IPS-18c (cell line): ENCODE measurements around the gene POR.

Experiments used
- H3K4me3 ChIP-seq: 2 replicates; pipeline ENCODE4 v1.7.0; 2013; ENCODE audit warnings: low read depth, mild to moderate bottlenecking, low read length, moderate library complexity; ENCODE audit not compliant: insufficient read depth
- H3K9me3 ChIP-seq: one replicate; pipeline ENCODE4 v1.6.1; 2013; ENCODE audit warnings: mild to moderate bottlenecking, low read length, moderate library complexity; ENCODE audit not compliant: control insufficient read depth, insufficient read depth

POR gene

DNA sequence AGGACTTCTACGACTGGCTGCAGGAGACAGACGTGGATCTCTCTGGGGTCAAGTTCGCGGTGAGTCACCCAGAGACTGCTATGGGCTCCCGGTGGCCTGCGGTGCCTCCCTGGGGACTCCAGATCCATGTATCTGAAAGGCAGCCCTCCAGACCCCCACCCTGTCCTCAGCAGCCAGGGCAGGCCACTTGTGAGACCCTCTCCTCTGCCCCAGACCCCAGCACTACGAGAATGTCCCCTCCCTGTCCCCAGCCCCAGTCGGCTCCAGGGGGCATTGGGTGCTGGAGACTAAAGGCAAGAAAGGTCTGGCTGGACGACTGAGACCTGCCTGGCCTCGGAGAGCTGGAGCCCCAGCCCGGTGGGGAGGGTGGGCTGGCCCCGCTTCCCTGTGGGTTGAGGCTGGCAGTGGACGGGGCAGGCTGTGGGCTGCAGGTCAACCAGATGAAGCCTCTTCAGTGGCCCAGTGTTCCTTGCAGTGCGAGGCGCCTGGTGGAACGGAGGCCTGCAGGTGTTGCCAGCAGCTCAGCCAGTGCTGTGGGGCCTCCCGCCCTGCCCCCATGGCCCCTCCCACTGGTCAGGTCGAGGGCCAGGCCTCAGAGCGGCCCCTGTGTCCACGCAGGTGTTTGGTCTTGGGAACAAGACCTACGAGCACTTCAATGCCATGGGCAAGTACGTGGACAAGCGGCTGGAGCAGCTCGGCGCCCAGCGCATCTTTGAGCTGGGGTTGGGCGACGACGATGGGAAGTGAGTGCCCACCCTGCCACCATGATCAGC is 65.7 kb downstream of the POR start:
- no peak overlapping the region for H3K4me3 ChIP-seq
- H3K9me3 ChIP-seq, result no peaks in the 10 kb centered on the region

DNA sequence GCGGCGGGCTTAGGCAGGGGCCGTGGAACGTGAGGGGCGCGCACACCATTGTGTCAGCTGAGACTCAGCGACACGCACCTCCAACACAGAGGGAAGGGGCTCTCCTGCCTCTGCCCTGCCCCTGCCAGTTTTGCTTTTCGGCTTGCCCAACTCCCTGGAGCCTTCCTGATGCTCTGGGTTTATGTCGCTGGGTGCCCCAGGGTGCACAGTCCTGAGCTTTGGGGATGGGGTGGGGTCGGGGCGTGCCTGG is 66.2 kb downstream of the POR start:
- Histone ChIP-seq H3K9me3 (no peaks in the 10 kb centered on the region), H3K4me3 (no peak overlapping the region)

DNA sequence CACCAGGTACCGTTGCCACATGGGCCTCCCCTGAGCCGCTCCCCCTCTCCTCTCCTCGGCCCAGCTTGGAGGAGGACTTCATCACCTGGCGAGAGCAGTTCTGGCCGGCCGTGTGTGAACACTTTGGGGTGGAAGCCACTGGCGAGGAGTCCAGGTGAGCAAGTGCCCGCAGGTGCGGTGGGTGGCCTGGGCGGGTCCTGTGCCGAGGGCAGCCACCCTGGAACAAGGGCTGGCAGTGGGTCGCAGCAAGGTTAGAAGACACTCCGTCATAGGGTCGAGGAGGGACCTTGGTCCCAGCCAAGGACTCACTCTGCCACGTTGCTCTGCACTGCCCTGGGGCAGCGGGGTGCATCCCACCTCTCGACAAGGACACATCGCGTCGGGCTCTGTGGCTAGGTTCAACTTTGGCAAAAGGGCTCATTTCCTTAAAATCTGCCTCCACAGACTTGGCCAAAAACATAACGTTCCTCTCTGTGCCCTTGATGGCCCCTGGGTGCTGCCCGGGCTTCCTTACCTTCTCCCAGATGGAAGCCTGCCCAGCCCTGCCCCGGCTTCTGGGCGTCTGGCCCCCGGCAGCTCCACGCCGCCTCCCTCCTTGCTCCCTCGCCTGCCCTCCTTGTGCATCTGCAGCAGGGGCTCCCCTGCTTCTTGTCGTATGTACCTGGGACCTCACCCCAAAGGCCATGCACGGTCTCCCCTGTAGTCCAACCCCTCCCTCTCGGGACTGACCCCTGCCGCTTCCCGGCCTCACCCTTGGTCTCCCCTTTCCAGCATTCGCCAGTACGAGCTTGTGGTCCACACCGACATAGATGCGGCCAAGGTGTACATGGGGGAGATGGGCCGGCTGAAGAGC is 66.7 kb downstream of the POR start:
- no peak overlapping the region for H3K4me3 ChIP-seq
- no peaks in the 10 kb centered on the region for H3K9me3 ChIP-seq

DNA sequence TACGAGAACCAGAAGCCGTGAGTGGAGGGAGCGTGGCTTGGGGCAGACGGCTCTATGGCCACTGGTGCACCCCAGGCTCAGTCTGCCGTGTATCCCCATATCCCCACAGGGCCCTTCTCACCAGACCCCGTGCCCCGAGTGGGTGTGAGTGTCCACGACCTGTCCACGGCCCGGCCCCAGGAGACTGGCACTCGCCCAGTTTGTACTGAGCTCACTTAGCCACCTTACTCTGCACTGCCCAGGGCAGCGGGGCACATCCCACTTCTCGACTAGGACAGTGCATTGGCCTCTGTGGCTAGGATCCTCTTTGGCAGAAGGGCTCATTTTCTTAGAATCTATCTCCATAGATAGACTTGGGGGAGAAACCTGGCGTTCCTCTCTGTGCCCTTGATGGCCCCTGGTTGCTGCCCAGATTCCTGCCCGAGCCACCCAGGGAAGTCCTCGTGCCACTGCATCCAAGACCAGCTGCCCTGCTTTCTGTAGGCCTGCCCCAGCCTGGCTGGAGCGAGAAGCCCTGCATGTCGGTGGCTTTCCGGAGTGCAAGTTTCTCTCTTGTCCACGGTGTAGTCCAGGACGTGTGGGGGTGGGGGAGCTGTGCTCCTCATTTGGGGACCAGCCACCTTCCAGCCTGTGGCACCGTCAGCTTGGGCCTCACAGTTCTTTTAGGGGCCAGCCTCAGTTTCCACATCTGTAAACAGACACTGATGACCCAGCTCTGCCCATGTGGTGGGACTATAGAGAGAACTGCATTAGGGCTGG is 67.5 kb downstream of the POR start:
- Histone ChIP-seq H3K9me3 (no peaks in the 10 kb centered on the region), H3K4me3 (no peak overlapping the region)

DNA sequence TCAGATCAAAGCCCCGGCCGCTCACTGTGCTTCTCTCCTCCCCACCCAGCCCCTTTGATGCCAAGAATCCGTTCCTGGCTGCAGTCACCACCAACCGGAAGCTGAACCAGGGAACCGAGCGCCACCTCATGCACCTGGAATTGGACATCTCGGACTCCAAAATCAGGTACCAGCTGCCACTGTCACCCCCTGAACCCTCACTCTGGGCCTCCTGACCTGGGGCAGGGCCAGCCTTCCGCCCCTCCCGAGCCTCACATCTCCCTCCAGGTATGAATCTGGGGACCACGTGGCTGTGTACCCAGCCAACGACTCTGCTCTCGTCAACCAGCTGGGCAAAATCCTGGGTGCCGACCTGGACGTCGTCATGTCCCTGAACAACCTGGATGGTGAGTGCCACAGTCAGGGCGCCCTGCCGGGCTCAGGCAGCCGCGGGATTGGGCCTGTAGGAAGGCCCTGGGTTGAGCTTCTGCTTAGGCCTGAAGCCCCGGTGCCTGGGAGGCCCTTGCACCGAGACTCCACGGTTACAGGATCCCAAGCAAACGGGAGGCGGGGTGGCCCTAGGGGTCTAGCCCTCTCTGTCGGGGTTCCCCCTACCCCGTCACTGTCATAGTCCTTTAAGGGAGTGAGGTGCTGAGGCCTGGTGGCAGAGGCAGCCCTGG is 68.6 kb downstream of the POR start:
- no peak overlapping the region for H3K4me3 ChIP-seq
- no peaks in the 10 kb centered on the region for H3K9me3 ChIP-seq

DNA sequence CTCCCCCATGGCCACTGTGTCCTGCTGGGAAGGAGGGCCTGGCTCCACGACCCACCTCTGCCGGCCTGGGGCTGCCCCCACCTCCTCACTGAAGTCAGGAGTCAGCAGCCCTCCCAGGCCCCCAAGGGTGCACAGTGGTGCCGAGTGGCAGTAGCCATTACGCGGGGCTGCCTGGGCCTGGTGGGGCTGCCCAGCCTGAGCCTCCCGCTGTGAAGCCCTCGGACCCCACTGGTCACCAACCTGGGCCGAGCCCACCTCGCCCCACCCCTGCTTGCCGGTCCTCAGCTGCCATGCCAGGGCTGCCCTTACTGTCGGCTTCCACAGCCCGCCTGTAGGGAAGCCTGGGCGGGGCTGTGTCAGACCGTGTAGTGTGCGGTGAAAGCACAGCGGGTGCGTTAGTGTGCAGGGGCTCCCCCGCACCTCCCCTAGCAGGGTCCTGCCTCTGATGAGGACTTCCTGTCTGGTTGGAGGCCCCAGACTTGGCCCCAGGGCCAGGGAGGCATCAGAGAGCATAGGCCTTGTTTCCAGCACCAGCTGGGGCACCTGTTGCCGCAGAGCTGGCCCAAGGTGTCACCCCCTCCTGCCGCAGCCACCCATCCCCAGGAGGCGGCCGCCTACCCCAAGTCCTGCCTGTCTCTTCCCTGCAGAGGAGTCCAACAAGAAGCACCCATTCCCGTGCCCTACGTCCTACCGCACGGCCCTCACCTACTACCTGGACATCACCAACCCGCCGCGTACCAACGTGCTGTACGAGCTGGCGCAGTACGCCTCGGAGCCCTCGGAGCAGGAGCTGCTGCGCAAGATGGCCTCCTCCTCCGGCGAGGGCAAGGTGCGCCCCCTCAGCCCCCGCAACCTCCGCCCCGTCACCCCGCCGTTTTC is 69.4 kb downstream of the POR start:
- Histone ChIP-seq H3K4me3 (no peak overlapping the region), H3K9me3 (no peaks in the 10 kb centered on the region)

DNA sequence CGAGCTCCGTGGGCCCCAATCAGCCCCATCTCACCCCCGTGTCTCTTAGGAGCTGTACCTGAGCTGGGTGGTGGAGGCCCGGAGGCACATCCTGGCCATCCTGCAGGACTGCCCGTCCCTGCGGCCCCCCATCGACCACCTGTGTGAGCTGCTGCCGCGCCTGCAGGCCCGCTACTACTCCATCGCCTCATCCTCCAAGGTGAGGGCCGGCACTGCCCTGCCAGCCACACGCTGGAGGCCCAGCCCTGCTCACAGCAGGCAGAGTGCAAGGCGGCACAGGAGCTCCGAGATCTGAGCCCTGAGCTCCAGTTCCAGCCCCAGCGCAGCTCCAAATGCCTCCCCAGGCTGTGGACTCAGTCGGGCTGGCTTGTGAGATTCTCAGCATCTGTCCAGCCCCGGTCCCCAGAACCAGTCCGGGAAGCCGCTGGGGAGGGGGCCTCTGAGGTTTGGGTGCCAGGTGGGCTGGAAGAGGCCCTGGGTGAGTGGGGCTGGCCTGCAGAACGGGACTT is 70.1 kb downstream of the POR start:
- no peaks in the 10 kb centered on the region for H3K9me3 ChIP-seq
- H3K4me3 ChIP-seq, result no peak overlapping the region

DNA sequence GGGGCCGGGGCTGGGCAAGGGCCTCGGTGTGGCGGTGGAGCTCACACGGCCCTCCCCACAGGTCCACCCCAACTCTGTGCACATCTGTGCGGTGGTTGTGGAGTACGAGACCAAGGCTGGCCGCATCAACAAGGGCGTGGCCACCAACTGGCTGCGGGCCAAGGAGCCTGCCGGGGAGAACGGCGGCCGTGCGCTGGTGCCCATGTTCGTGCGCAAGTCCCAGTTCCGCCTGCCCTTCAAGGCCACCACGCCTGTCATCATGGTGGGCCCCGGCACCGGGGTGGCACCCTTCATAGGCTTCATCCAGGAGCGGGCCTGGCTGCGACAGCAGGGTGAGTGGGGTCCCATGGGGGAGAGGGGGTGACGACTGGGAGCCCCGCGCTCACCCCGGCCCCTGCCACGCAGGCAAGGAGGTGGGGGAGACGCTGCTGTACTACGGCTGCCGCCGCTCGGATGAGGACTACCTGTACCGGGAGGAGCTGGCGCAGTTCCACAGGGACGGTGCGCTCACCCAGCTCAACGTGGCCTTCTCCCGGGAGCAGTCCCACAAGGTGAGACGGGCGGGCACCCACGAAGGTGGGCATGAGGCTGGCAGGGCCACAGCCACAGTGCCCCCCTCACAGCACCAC is 70.7 kb downstream of the POR start:
- Histone ChIP-seq H3K4me3 (no peak overlapping the region), H3K9me3 (no peaks in the 10 kb centered on the region)

DNA sequence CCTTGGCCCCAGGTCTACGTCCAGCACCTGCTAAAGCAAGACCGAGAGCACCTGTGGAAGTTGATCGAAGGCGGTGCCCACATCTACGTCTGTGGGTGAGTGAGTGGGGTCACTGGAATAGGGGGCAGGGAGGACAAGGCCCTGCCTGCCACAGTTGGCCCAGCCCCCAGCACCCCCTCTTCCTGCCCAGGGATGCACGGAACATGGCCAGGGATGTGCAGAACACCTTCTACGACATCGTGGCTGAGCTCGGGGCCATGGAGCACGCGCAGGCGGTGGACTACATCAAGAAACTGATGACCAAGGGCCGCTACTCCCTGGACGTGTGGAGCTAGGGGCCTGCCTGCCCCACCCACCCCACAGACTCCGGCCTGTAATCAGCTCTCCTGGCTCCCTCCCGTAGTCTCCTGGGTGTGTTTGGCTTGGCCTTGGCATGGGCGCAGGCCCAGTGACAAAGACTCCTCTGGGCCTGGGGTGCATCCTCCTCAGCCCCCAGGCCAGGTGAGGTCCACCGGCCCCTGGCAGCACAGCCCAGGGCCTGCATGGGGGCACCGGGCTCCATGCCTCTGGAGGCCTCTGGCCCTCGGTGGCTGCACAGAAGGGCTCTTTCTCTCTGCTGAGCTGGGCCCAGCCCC is 71.3 kb downstream of the POR start:
- Histone ChIP-seq H3K4me3 (no peak overlapping the region), H3K9me3 (no peaks in the 10 kb centered on the region)

DNA sequence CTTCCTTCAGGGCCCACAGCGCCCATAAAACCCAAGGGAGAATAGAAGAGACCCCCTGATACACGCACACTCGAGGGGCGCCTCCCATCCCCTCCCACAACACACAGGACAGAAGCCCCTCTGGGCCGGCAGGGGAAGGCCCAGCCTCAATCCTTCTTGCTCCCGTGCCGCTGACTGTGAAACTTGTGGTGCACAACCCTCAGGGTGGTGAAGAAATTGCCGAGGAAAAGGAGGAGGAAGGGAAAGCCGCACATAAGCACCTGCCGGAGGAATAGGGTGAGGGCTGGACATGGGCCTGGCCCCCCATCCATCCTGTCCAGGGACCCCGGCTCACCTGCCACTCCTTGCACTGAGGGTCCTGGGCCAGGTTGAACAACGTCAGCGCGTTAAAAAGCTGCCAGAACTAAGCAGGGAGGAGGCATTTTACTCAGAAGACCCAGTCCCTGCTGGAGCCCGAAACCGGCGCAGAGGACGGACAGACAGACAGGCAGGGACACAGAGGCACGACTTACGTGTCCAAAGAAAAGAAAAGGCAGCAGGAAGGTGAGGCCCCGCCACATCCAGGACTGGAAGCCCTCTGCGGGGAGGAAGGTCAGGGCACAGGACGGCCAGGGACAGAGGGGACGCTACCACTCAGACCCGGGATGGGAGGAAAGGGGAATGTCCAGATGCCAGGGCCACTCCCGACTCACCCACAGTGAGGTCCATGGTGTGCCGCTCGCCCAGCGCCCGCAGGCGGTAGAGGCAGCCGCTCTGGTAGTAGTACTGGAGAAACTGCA is 72.3 kb downstream of the POR start:
- no peak overlapping the region for H3K4me3 ChIP-seq
- no peaks in the 10 kb centered on the region for H3K9me3 ChIP-seq

DNA sequence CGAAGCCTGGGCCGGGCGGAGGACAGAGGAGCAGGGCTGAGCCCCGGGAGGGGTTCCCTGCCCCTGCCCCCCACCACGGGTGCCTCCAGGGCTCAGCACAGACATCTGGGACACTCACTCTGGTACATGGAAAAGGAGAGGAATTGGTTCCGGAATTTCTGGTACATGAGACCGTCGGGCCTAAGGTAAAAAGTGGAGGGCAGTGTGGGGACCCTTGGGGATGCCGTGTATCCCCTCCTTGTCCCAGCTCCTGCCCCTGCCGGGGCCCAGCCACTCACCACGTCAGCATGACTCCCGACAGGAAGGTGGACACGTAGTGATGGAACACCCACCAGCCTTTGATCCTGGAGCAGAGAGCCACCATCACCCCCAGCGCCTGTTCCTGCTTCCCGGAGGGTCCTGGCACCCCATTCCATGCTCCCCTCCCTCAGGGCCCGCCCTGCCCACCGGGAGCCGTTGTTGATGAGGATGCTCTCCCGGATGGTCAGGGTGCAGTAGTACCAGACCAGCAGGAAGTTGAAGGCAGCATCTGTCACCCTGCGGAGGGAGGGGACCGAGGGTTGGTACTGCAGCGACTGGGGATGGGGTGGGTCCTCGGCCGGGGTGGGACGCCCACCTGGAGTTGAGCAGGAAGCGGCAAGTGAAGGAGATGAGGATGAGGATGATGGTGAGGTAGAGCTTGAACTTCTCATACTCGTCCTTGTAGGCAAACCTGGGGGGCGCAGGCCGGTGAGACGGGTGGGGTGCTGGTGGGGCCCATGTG is 73.0 kb downstream of the POR start:
- Histone ChIP-seq H3K9me3 (no peaks in the 10 kb centered on the region), H3K4me3 (no peak overlapping the region)

DNA sequence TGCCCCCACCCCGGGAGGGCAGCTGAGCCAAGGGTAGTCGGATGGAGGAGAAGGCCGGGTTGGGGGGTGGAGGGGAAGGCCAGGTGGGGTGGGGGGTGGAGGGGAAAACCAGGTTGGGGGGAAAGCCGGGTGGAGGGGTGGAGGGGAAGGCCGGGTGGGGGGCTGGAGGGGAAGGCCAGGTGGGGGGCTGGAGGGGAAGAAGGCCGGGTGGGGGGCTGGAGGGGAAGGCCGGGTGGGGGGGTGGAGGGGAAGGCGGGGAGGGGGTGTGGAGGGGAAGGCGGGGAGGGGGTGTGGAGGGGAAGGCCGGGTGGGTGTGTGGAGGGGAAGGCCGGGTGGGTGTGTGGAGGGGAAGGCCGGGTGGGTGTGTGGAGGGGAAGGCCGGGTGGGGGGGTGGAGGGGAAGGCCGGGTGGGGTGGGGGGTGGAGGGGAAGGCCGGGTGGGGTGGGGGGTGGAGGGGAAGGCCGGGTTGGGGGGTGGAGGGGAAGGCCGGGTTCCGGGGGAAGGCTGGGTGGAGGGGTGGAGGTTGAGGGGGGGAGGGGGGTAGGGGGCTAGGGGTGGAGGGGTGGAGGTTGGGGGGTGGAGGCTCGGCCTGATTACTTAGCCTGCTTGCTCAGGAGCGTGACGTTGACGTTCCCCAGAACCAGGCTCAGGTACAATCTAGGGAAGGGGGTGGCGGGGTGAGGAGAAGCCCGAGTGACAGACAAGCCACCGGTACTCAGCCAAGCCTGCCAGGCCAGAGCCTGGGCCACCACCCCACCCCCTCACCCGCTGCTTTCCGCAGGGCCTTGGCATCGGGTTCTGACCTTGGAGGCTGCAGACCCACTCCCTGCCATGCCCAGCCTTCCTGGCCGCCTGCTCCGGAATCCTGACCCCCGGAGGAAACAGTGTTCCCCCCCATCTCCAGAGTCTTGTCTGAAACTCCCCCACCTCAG is 73.9 kb downstream of the POR start:
- no peak overlapping the region for H3K4me3 ChIP-seq
- H3K9me3 ChIP-seq, result no peaks in the 10 kb centered on the region

DNA sequence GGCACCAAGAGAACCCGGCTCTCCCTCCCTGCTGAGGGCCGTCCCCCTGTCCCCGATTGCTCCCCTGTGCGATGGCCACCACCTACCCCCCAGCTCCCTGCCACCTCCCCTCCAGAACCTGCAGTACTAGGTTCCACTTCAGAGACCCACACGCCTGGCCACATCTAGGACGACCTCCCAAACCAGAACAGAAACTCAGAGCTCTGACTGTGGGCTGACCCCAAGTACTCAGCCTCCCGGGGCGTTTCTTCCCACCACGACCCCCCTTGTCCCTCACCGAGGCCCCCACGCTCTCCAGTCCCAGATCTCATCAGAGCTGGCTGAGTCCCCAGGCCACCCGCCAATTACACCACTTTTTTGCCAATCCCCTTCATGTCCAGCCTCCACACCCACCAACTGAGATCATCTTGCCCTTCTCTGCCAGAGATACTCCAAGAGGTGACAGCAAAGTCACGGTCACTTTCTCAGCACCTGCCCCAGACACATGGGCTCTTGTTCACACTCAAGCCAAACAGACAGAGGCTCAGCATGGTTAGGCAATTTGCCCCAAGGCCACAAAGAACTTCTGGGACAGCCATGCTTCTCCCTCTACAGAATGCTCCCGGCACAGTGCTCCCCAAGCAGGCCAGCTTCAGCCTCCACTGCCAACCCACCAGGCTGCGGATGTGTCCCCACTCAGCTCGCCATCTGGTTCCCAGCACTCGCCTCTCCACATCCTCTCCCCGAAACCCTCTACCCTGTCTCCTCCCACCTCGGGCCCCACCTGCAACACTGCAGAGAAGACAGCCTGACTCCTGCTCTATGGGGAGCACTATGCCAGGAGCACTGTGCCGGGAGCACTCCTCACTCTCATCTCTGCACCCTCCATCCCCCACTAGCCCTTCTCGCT is 74.8 kb downstream of the POR start:
- H3K4me3 ChIP-seq, result no peak overlapping the region
- no peaks in the 10 kb centered on the region for H3K9me3 ChIP-seq
